Activated naive CD8-positive, alpha-beta T cell treated with anti-CD3 and anti-CD28 coated beads, Interleukin-2, amount 50 U/mL, for 24 hours (primary cell): ENCODE data around the gene ZNF528.

Experiments used
- ATAC-seq: fragments of 150-1000 bp; cut with Tn5 transposase; one replicate; pipeline ENCODE4 v1.10.0; 2021
- DNase-seq: peaks from one replicate; pipeline ENCODE4 v3.0.0; 2021
- H3K27ac Mint-ChIP-seq: one replicate; pipeline ENCODE4 v1.8.0; 2021; ENCODE audit warnings: mild to moderate bottlenecking, mixed read lengths
- H3K27me3 Mint-ChIP-seq: one replicate; pipeline ENCODE4 v1.8.0; 2021; ENCODE audit warnings: mixed read lengths
- H3K36me3 Mint-ChIP-seq: one replicate; pipeline ENCODE4 v1.8.0; 2021; ENCODE audit warnings: low read depth, mixed read lengths
- H3K4me1 Mint-ChIP-seq: one replicate; pipeline ENCODE4 v1.8.0; 2021; ENCODE audit warnings: mixed read lengths
- H3K4me3 Mint-ChIP-seq: one replicate; pipeline ENCODE4 v1.8.0; 2021; ENCODE audit warnings: mild to moderate bottlenecking, moderate library complexity, mixed read lengths
- H3K9me3 Mint-ChIP-seq: one replicate; pipeline ENCODE4 v1.8.0; 2021; ENCODE audit warnings: mixed read lengths

ZNF528 gene

DNA sequence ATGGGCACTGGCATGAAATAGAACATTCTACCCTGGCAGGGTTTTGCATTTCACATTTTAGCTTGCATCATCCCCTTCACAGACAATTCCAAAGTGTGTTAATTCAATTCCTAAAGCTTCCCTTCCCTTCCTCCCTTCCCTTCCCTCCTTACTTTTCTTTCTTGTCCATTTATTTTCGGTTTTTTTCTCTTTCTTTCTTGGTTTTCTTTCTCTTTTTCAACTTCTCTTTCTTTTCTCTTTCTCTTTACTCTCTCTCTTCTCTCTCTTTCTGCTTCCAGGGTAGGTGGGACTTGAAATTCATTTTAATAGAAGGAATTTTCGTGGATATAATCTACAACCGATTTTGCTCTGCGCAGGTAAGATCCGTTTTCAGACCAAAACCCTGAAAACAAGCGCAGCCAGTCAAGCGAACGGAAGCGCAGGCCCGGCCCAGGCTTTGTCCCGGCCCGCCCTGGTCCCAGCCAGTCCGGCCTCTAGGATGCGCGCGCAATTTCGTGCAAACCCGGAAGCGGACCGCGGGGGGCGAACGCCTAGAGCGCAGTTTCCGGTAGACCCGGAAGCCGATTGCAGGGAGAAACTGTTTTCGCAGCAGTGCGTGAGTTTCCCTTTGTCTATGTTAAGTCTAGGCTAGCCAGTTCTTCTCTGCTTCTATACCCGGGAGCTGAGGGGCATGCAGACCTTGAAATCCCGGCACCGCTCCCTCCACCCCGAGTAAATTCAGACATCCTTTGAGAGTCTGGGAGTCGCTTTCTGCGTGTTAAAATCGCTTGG lies at the start of gene ZNF528:
ZNF528 (plus strand) TSS at position 540 of the 771 bp plus-strand sequence. CDS start 4,165 bp downstream, outside the sequence.
- Mint-ChIP-seq H3K4me1 (peaks cover 15% of the 10 kb centered on the region), H3K36me3 (peaks cover 76% of the 10 kb centered on the region), H3K27ac (peak within 1 kb of the TSS; percentile 83), H3K27me3 (no peaks in the 10 kb centered on the region), H3K9me3 (peaks cover 70% of the 10 kb centered on the region), H3K4me3 (peak within 1 kb of the TSS; percentile 85)
- peak; percentile 95 for DNase-seq
- peak; percentile 100 for ATAC-seq

GRCh38 chr19:52351512-52351911 lies 46.1 kb upstream of the ZNF528 start:
- H3K9me3 Mint-ChIP-seq = peaks cover 49% of the 10 kb centered on the region
- H3K4me1 Mint-ChIP-seq = no peaks in the 10 kb centered on the region
- peaks cover 63% of the 10 kb centered on the region for H3K36me3 Mint-ChIP-seq
- no peak for DNase-seq
- H3K27ac Mint-ChIP-seq = no peak overlapping the region
- no peak for ATAC-seq
- no peak overlapping the region for H3K4me3 Mint-ChIP-seq
- H3K27me3 Mint-ChIP-seq = no peaks in the 10 kb centered on the region

- H3K4me3 Mint-ChIP-seq = no peak overlapping the region
- ATAC-seq = no peak
- H3K27me3 Mint-ChIP-seq = no peaks in the 10 kb centered on the region
- peaks cover 70% of the 10 kb centered on the region for H3K36me3 Mint-ChIP-seq
- peaks cover 16% of the 10 kb centered on the region for H3K4me1 Mint-ChIP-seq
- no peak for DNase-seq
- H3K27ac Mint-ChIP-seq = no peak overlapping the region
- peaks cover 52% of the 10 kb centered on the region for H3K9me3 Mint-ChIP-seq
Measured at GRCh38 chr19:52366414-52366824, 31.2 kb upstream of the ZNF528 start.

DNA sequence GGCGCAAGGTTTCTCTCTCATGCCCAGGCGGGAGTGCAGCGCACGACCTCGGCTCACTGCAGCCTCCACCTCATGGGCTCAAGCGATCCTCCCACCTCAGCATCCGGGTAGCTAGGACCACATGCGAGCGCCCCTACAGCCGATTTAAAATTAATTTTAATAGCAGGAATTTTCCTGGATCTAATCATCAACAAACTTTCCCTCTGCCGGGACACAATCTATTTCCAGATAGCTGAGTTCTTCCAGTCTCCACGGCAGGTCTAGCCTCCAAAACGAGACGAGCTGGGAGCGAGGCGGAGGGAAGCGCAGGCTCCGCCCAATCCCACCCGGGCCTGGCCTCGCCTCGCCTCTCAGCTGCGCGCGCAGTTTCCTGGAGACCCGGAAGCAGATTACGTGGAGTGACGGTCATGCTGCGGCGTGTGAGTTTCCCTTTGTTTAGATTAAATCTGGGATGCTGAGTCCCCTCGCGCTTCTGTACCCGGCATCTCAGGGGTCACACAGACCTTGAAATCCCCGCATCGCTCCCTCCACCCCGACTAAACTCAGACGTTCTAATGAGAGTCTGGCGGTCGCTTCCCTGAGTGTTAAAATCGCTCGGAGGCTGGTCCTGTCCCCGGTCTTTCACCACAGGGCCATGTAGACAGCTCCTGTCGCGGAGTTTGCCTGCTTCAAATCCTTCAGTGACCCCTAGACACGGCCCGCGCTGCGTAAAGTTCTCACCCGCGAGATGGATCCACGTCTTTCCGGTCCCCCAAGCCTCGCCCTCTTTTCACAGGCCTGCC lies 27.9 kb upstream of the ZNF528 start, which contains the start of gene ZNF880:
ZNF880 (plus strand) TSS at position 365 of the 782 bp plus-strand sequence; CDS start at position 408, 43 bp downstream.
- Mint-ChIP-seq H3K36me3 (peaks cover 69% of the 10 kb centered on the region), H3K4me1 (peaks cover 16% of the 10 kb centered on the region), H3K27me3 (no peaks in the 10 kb centered on the region), H3K9me3 (peaks cover 54% of the 10 kb centered on the region), H3K27ac (peak within 1 kb of the TSS; percentile 93), H3K4me3 (peak within 1 kb of the TSS; percentile 85)
- DNase-seq (peak; percentile 94), ATAC-seq (peak; percentile 98)

DNA sequence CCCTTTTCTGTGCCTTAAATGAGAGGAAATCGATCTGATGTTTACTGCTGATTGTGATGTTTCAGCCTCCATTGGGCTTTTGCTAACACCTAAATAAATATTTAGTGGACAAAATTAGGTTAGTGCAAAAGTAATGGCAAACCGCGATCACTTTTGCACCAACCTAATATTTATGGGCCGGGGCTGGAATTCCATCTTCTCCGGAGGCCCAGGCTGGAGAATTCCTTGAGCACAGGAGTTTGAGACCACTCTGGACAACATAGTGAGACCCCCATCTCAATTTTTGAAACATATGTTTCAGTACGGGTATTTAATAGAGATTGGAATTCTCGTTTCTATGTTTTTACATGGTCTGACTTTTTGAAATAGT lies 27.3 kb upstream of the ZNF528 start:
- H3K4me3 Mint-ChIP-seq = peak overlapping the region; percentile 85
- peaks cover 16% of the 10 kb centered on the region for H3K4me1 Mint-ChIP-seq
- DNase-seq (no peak), ATAC-seq (no peak)
- peaks cover 55% of the 10 kb centered on the region for H3K9me3 Mint-ChIP-seq
- peaks cover 69% of the 10 kb centered on the region for H3K36me3 Mint-ChIP-seq
- no peaks in the 10 kb centered on the region for H3K27me3 Mint-ChIP-seq
- H3K27ac Mint-ChIP-seq = peak overlapping the region; percentile 93

DNA sequence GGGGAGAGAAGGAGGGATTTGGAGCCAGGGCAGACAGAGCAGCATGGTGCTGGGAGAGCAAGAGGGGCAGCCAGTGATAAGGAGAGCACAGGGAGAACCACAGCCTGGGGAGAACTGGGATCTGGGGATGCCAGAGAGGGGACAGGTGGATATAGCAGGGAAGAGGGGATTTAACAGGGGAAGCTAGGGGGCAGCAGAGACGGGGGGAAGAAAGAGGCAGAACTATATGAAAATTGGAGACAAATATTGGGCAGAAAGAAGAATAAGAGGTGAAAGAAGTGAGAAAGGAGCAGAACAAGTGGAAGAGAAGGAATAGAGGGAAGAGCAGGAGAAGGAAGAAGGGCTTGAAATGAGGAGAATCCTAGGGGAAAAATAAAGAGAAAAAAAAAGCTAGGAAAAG lies 6.5 kb upstream of the ZNF528 start:
- Mint-ChIP-seq H3K9me3 (peaks cover 46% of the 10 kb centered on the region), H3K4me3 (no peak overlapping the region), H3K4me1 (no peaks in the 10 kb centered on the region), H3K36me3 (peaks cover 57% of the 10 kb centered on the region), H3K27me3 (no peaks in the 10 kb centered on the region), H3K27ac (no peak overlapping the region)
- ATAC-seq = no peak
- DNase-seq = no peak

- peaks cover 78% of the 10 kb centered on the region for H3K36me3 Mint-ChIP-seq
- H3K27ac Mint-ChIP-seq = peak overlapping the region; percentile 83
- H3K4me3 Mint-ChIP-seq = peak overlapping the region; percentile 85
- DNase-seq (peak; percentile 8), ATAC-seq (no peak)
- peaks cover 67% of the 10 kb centered on the region for H3K9me3 Mint-ChIP-seq
- H3K27me3 Mint-ChIP-seq = no peaks in the 10 kb centered on the region
- peaks cover 15% of the 10 kb centered on the region for H3K4me1 Mint-ChIP-seq
Measured at GRCh38 chr19:52398081-52398441, 412 bp downstream of the ZNF528 start.

GRCh38 chr19:52410276-52410675 lies 12.6 kb downstream of the ZNF528 start:
- Mint-ChIP-seq H3K27me3 (no peaks in the 10 kb centered on the region), H3K27ac (no peak overlapping the region), H3K36me3 (peaks cover 92% of the 10 kb centered on the region), H3K4me3 (no peak overlapping the region), H3K9me3 (peaks cover 74% of the 10 kb centered on the region), H3K4me1 (no peaks in the 10 kb centered on the region)
- DNase-seq (no peak), ATAC-seq (no peak)

- H3K27me3 Mint-ChIP-seq = no peaks in the 10 kb centered on the region
- H3K36me3 Mint-ChIP-seq = peaks cover 60% of the 10 kb centered on the region
- peaks cover 77% of the 10 kb centered on the region for H3K9me3 Mint-ChIP-seq
- ATAC-seq (no peak), DNase-seq (no peak)
- no peak overlapping the region for H3K27ac Mint-ChIP-seq
- H3K4me1 Mint-ChIP-seq = no peaks in the 10 kb centered on the region
- H3K4me3 Mint-ChIP-seq = no peak overlapping the region
Measured at GRCh38 chr19:52415711-52416110, 18.1 kb downstream of the ZNF528 start.

GRCh38 chr19:52428937-52429336 lies 31.3 kb downstream of the ZNF528 start, which contains the start of gene ZNF534:
TSS of gene ZNF534 (plus strand) at chr19:52429148. CDS start at chr19:52431475, 2,327 bp downstream.
- Mint-ChIP-seq H3K4me1 (no peaks in the 10 kb centered on the region), H3K4me3 (no peak within 1 kb of the TSS), H3K9me3 (peaks cover 35% of the 10 kb centered on the region), H3K27ac (no peak within 1 kb of the TSS), H3K27me3 (no peaks in the 10 kb centered on the region), H3K36me3 (peaks cover 23% of the 10 kb centered on the region)
- no peak for DNase-seq
- no peak for ATAC-seq

DNA sequence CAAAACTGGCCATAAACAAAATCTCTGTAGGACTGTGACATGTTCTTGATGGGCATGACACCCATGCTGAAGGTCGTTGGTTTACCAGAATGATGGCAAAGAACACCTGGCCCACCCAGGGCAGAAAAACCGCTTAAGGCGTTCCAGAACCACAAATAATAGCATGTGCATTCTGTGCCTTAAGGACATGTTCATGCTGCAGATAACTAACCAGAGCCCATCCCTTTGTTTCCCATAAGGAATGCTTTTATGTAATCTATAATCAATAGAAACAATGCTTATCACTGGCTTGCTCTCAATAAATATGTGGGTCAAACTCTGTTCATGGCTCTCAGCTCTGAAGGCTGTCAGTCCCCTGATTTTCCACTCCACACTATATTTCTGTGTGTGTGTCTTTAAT lies 44.5 kb downstream of the ZNF528 start:
- H3K4me3 Mint-ChIP-seq = no peak overlapping the region
- no peaks in the 10 kb centered on the region for H3K4me1 Mint-ChIP-seq
- no peak for DNase-seq
- no peak overlapping the region for H3K27ac Mint-ChIP-seq
- no peaks in the 10 kb centered on the region for H3K27me3 Mint-ChIP-seq
- H3K9me3 Mint-ChIP-seq = peaks cover 62% of the 10 kb centered on the region
- peaks cover 27% of the 10 kb centered on the region for H3K36me3 Mint-ChIP-seq
- no peak for ATAC-seq

GRCh38 chr19:52444506-52444905 lies 46.9 kb downstream of the ZNF528 start:
- Mint-ChIP-seq H3K27ac (no peak overlapping the region), H3K4me1 (no peaks in the 10 kb centered on the region), H3K27me3 (peaks cover 2% of the 10 kb centered on the region), H3K36me3 (peaks cover 23% of the 10 kb centered on the region), H3K4me3 (no peak overlapping the region), H3K9me3 (peaks cover 67% of the 10 kb centered on the region)
- DNase-seq (no peak), ATAC-seq (no peak)

- H3K4me1 Mint-ChIP-seq = peaks cover 17% of the 10 kb centered on the region
- peaks cover 74% of the 10 kb centered on the region for H3K9me3 Mint-ChIP-seq
- DNase-seq (no peak), ATAC-seq (no peak)
- H3K27ac Mint-ChIP-seq = no peak overlapping the region
- H3K36me3 Mint-ChIP-seq = peaks cover 56% of the 10 kb centered on the region
- no peak overlapping the region for H3K4me3 Mint-ChIP-seq
- H3K27me3 Mint-ChIP-seq = peaks cover 10% of the 10 kb centered on the region
Measured at GRCh38 chr19:52451241-52451640, 53.6 kb downstream of the ZNF528 start.

DNA sequence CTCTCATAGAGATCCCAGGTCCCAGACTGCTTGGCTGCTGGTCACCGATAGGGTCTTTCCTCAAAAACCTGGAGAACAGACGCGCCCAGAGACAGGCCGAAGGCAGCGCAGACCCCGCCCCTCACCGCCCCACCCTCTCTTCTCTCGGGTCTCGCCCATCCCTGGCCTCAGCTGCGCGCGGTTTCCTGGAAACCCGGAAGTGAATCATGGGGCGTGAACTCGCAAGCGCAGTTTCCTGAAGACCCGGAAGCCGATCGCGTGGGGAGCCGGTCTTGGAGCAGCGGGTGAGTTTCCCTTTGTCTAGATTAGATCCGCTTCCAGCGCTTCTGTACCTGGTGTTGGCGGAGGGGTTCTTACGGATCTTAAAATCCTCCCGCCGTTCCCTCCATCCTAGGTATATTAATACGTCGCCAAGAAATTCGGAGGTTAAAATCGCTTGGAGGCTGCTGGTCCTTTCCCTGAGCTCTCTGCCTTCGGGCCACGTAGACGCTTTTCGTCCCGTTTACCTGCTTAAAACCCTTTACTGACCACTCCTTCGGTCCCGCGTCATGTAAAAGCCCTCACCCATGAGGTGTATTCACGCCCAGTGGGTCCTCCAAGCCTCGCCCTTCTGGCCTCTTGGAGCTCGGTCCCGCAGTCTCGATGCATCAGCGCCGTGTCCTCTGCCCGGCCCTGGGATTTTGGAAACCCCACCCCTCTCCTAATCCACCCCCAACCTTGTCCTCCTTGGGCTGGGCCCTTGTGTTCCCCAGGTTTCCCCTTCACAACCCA lies 55.9 kb downstream of the ZNF528 start, which contains the start of gene ZNF578:
ZNF578 (plus strand) TSS at position 230 of the 771 bp plus-strand sequence. CDS start 48,293 bp downstream, outside the sequence.
- no peak within 1 kb of the TSS for H3K27ac Mint-ChIP-seq

More for the DNA sequence above, 55.9 kb downstream of the ZNF528 start, which contains the start of gene ZNF578:
- Mint-ChIP-seq H3K27me3 (peaks cover 8% of the 10 kb centered on the region), H3K9me3 (peaks cover 76% of the 10 kb centered on the region), H3K4me1 (peaks cover 17% of the 10 kb centered on the region), H3K36me3 (peaks cover 76% of the 10 kb centered on the region), H3K4me3 (peak within 1 kb of the TSS; percentile 77)
- peak; percentile 68 for ATAC-seq
- peak; percentile 68 for DNase-seq
